Fibroblast of skin of abdomen (primary cell): Measurements from ENCODE around the gene SLC25A45.

ENCODE experiments used
- DNase-seq: peaks from one replicate; pipeline ENCODE4 v3.0.0-alpha.2; 2013

SLC25A45 gene

GRCh38 chr11:65403607-65404121 lies 21.2 kb upstream of the SLC25A45 start:
- no peak for DNase-seq

DNA sequence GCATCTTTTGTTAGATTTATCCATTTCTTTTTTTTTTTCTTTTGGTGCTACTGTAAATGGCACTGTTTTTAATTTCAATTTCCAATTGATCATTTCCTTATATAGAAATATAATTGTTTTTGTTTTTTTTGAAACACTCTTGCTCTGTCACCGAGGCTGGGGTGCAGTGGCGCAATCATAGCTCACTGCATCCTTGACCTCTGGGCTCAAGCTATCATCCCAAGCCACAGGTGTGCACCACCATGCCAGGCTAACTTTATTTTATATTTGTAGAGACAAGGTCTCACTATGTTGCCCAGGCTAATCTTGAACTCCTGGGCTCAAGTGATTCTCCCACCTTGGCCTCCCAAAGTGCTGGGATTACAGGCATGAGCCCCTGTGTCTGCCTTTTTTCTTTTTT lies 20.3 kb upstream of the SLC25A45 start:
- DNase-seq = no peak

DNA sequence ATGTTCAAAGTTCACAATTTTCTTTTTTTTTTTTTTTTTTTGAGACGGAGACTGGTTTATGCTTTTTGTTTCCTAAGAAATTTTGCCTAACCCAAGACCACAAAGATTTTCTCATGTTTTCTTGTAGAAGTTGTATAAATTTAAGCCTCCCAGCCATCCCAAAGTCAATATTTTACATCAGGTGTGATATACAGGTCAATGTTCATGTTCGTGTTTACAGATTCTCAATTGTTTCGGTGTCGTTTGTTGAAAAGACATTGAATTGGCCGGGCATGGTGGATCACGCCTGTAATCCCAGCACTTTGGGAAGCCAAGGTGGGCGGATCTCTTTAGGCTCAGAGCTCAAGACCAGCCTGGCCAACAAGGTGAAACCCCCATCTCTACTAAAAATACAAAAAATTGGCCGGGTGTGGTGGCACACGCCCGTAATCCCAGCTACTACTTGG lies 19.4 kb upstream of the SLC25A45 start:
- DNase-seq = no peak

GRCh38 chr11:65401073-65401802 lies 18.8 kb upstream of the SLC25A45 start:
- DNase-seq = no peak

DNA sequence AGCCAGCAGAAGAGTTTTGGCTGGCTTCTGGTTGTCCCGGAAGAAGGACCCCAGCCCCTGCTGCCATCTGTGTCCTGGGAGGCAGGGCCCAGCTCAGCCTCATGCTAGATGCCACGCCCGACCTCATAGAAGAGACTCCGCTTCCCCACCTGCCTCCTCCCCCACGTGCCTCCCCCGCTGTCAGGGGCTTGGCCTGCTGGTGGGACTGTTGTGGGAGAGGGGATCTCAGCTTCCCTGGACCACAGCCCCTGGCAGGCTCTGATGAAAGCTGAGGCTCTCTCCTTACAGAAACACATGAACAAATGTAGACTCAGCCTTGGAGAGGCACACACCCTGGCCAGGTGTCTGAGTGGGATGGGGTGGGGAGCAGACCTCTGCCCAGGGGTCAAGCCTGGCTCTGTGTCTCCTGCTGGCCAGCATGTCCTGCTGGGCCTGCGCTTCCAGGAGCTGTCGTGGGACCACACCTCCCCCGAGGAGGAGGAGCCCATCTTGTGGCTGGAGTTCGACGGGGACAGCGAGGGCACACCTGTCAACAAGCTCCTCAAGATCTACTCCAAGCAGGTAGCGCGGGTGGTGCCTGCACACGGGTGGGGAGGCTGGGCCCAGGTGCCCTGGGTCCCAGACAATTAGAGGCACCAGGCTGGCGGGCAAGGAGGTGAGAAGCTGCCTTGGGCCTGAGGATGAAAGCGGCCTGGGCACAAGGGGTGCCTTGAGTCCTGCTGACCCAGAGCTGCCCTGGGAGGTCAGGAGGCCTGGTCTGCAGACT lies 18.0 kb upstream of the SLC25A45 start:
- DNase-seq = no peak

GRCh38 chr11:65399845-65400244 lies 17.4 kb upstream of the SLC25A45 start:
- DNase-seq = no peak

DNA sequence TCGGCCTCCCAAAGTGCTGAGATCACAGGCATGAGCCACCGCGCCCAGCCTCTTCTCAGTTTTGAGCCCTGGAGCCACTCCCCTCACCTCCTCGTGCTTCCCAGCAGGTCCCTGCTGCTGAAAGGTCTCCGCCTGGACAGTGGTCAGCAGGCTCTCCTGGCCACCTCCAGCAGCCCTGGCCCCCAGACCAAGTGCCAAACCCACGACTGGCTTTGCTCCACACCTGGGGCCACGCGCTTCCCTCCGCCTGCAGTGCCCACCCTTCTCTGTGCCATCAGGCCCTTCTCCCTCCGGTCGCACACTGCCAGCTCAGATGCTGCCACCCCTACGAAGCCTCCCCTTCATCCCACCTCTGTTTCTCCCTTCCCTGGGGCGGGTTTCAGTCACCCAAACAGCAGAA lies 16.8 kb upstream of the SLC25A45 start:
- no peak for DNase-seq

GRCh38 chr11:65398362-65398910 lies 16.0 kb upstream of the SLC25A45 start:
- no peak for DNase-seq

- DNase-seq = no peak
Measured at GRCh38 chr11:65396769-65397745, 14.6 kb upstream of the SLC25A45 start.

- no peak for DNase-seq
Measured at GRCh38 chr11:65395961-65396530, 13.6 kb upstream of the SLC25A45 start.

DNA sequence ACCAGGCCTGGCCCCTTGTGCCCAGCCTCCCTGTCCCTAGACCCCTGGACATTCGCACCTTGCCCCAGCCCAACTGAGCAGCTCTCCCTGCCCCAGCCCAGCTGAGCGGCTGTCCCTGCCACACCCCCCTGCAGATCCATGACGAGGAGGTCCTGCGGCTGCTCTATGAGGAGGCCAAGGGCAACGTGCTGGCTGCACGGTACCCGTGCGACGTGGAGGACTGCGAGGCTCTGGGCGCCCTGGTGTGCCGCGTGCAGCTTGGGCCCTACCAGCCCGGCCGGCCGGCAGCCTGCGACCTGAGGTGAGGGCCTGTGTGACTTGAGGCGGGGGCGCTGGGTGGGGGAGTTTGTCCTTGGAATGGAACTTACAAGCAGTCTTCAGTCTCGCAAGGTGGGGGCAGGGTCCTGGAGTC lies 11.7 kb upstream of the SLC25A45 start:
- DNase-seq = no peak

GRCh38 chr11:65393513-65394079 lies 11.2 kb upstream of the SLC25A45 start:
- DNase-seq = no peak

DNA sequence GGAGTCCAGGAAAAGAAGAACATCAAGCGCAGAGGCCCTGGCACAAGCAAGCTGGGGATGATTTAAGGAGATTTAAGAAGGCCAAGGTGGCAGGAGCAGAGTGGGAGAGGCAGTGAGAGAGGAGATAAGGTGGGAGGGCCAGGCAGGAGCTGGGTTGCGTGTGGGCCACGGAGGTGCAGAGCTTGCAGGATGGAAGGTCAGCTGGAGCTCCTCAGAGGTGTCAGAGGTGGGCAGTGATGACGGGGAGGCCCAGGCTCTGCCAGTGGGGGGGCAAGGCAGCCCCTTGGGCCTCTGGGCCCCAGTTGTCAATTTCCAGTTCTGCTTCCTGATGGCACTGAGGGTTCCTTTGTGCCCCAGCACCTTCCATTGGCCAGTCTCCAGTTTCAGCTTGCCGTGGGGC lies 10.5 kb upstream of the SLC25A45 start:
- no peak for DNase-seq

- DNase-seq = no peak
Measured at GRCh38 chr11:65392186-65392829, 9.9 kb upstream of the SLC25A45 start.

GRCh38 chr11:65390996-65391395 lies 8.6 kb upstream of the SLC25A45 start:
- peak; percentile 25 for DNase-seq

- DNase-seq = no peak
Measured at GRCh38 chr11:65390099-65390941, 7.9 kb upstream of the SLC25A45 start.

- no peak for DNase-seq
Measured at GRCh38 chr11:65389294-65389980, 7.0 kb upstream of the SLC25A45 start.

GRCh38 chr11:65388731-65389130 lies 6.3 kb upstream of the SLC25A45 start:
- DNase-seq = no peak
